Activated naive CD8-positive, alpha-beta T cell treated with anti-CD3 and anti-CD28 coated beads for 36 hours (primary cell): ENCODE data around the gene RBMS1. TPM values are rescaled to one million over a fixed set of nuclear protein-coding genes. Genes with fewer than 3 reads are reported as not detected.

Experiments used
- DNase-seq: peaks from one replicate; pipeline ENCODE4 v3.0.0; 2021
- H3K27ac Mint-ChIP-seq: one replicate; pipeline ENCODE4 v1.8.0; 2022; ENCODE audit warnings: mild to moderate bottlenecking, moderate library complexity, mixed read lengths
- H3K27me3 Mint-ChIP-seq: one replicate; pipeline ENCODE4 v1.8.0; 2022; ENCODE audit warnings: mild to moderate bottlenecking, mixed read lengths
- H3K36me3 Mint-ChIP-seq: one replicate; pipeline ENCODE4 v1.8.0; 2021; ENCODE audit warnings: mild to moderate bottlenecking, mixed read lengths
- H3K4me1 Mint-ChIP-seq: one replicate; pipeline ENCODE4 v1.8.0; 2021; ENCODE audit warnings: mixed read lengths
- H3K4me3 Mint-ChIP-seq: one replicate; pipeline ENCODE4 v1.8.0; 2022; ENCODE audit warnings: mild to moderate bottlenecking, moderate library complexity, mixed read lengths
- H3K9me3 Mint-ChIP-seq: one replicate; pipeline ENCODE4 v1.8.0; 2022; ENCODE audit warnings: mixed read lengths
- total RNA-seq, 2 experiments: library from RNA; stranded (reverse); gene quantifications; one replicate each; pipeline ENCODE4 v1.2.3, GENCODE V29; 2021

The RBMS1 gene
- total RNA-seq, 2 experiments from 2014 or later, result 39.3 to 39.9 TPM

DNA sequence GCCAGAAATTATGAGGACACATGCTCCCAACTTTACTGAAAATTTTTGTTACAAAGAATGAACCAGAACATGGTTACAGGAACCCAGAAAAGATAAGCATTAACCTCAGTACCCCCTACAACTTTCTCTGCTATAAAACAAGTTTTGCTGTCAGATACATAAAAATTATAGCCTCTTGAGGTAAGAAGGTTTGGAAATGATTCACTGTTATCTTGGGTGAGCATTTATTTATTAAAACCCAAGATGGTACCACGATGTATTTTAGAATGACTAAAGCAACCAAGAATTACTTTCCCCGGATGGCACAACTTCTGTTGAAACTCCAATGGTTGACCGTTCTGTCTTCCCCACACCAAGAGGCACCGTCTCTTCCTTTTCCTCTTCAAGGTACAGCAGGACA lies 72.9 kb downstream of the RBMS1 start:
- Mint-ChIP-seq H3K27me3 (no peaks in the 10 kb centered on the region), H3K36me3 (peaks cover 23% of the 10 kb centered on the region), H3K4me3 (no peak overlapping the region), H3K27ac (peak overlapping the region; percentile 47), H3K9me3 (peaks cover 2% of the 10 kb centered on the region), H3K4me1 (peaks cover 68% of the 10 kb centered on the region)
- DNase-seq, result no peak

DNA sequence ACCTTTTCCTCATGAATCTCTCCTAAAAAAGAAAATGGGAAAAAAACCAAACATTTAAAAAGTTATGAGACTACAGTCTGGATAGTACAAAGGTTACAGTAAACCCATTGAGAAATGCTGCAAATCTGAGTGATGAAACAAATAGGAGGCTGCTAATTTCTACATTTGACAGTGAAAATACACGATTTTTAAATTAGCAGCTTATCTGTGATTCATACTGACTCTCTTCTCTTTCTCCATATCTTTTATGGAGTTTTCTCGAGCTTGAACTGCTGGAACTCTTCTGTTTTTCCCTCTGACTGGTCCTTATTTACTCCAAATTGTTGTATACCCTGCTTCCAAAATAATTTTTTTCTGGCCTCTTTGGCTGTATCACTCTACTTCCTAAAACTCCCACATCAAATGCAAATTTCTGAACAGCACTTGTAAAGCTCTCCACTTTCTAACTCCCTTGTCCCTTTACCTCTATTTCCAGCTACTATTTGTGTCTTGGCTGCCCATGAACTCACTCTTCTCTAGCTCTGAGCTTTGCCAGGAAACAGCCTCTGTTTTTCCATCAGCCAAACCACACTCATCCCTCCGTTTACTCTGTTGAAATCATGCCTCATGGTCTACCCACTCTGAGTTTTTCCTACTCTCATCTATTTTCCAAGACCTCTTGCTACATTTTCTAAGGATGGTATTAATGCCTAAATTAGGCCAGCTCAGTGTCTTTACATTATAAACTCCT lies 73.7 kb downstream of the RBMS1 start:
- Mint-ChIP-seq H3K9me3 (peaks cover 2% of the 10 kb centered on the region), H3K36me3 (peaks cover 23% of the 10 kb centered on the region), H3K4me1 (peaks cover 70% of the 10 kb centered on the region), H3K27ac (peak overlapping the region; percentile 47), H3K4me3 (no peak overlapping the region), H3K27me3 (no peaks in the 10 kb centered on the region)
- no peak for DNase-seq

DNA sequence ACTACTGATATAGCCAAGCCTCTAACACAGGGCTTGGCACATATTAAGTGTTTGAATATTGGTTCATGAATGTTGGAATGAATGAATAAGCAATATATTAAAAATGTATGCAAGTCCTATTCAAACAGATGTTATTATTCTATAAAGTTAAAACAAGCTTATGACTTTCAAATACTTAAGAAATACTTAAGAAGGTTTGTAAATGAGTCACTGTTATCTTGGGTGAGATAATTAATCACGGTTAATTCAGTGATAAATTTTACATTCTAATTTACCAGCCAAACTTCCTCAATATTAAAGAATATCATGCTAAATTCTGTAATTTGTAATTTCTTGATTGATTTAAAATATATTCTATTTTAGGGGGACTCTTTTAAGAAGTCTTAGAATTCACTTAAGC lies 74.8 kb downstream of the RBMS1 start:
- H3K9me3 Mint-ChIP-seq, result peaks cover 2% of the 10 kb centered on the region
- no peak for DNase-seq
- no peak overlapping the region for H3K4me3 Mint-ChIP-seq
- H3K36me3 Mint-ChIP-seq, result peaks cover 23% of the 10 kb centered on the region
- H3K4me1 Mint-ChIP-seq, result peaks cover 70% of the 10 kb centered on the region
- H3K27me3 Mint-ChIP-seq, result no peaks in the 10 kb centered on the region
- no peak overlapping the region for H3K27ac Mint-ChIP-seq

DNA sequence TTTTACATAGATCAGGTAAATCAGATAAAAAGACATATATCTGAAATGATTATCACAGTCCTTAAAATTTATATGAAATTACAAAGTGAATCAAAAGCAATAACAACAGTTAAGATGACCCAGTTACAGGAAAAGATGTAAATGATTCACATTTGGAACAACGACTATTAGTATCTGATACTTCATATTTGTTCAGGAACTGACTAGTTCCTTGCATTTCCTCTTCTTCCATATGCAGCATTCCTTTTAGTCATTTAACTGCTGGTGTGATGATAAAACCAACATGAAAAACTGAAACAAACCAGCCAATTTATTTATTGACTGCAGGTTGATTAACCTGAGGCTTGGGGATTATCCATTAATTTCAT lies 75.2 kb downstream of the RBMS1 start:
- Mint-ChIP-seq H3K27me3 (no peaks in the 10 kb centered on the region), H3K27ac (peak overlapping the region; percentile 70), H3K4me1 (peaks cover 66% of the 10 kb centered on the region), H3K36me3 (peaks cover 21% of the 10 kb centered on the region), H3K9me3 (peaks cover 2% of the 10 kb centered on the region), H3K4me3 (no peak overlapping the region)
- no peak for DNase-seq

DNA sequence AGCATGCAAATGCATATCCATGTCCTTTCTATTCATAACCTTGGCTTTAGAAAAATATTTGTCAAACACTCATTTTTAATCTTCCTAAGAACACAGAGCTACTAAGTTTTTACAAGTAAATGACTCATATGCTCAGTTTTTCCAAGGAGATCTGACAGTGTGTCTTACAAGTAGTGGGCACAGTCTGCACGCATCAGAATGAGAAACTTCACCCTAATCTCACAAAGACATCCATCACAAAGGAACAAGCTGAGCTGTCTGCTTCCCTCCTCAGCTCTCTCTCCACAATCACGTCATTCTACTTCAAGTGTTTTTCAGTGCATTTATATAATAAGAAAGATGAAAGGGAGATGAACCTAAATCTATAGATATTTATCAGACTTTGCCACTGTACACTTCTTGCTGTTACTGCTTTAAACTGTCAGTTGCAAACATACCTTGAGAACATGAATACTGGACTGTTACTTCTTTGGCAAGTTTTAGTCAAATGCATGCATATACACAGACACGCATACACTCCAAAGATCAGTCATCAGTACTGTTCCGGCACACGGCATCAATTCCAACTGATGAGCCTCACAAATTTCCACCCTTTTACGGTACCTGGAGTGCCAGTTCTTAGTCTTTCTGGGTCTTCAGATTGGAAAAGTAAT lies 75.7 kb downstream of the RBMS1 start:
- Mint-ChIP-seq H3K36me3 (peaks cover 18% of the 10 kb centered on the region), H3K9me3 (peaks cover 2% of the 10 kb centered on the region), H3K4me1 (peaks cover 67% of the 10 kb centered on the region), H3K4me3 (peak overlapping the region; percentile 38), H3K27me3 (no peaks in the 10 kb centered on the region), H3K27ac (peak overlapping the region; percentile 70)
- peak; percentile 21 for DNase-seq

DNA sequence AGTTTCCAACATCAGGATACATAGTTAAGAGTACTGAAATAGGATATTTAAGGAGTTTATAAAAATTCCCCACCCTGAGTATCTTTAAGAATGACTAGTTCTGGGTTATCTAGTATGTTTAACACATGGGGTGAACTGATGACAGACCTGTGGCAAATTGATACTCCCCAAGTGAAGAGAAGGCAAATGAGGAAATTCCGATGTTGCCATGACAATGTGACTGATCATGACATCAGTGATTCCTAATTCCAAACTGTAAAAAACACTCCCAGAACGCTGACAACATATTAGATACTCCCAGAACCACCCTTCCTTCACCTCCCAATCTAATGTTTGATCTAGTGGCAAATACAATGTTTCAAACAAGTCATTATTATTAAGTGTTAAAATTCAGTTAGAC lies 77.6 kb downstream of the RBMS1 start:
- Mint-ChIP-seq H3K9me3 (no peaks in the 10 kb centered on the region), H3K4me3 (no peak overlapping the region), H3K36me3 (peaks cover 4% of the 10 kb centered on the region), H3K27ac (no peak overlapping the region), H3K27me3 (no peaks in the 10 kb centered on the region), H3K4me1 (peaks cover 71% of the 10 kb centered on the region)
- DNase-seq, result no peak

DNA sequence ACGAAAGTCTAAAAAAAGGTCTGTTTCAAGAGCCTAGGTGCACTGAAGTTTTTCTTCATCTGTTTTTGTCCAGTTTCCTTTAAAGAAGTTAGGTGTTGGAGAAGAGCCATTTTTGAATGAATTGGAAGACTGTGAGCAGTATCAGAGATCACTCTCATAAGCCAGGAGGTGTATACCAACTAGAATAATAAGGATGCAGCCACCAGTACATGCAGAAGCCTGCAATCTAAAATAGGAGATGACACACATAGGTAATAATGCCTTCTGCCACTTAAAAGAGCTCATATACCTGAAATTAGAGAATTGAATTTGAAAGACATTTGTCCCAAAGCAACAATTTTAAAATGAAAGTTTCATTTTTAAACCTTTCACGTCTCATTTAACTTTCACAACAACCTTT lies 81.7 kb downstream of the RBMS1 start:
- H3K27me3 Mint-ChIP-seq, result no peaks in the 10 kb centered on the region
- peaks cover 5% of the 10 kb centered on the region for H3K36me3 Mint-ChIP-seq
- H3K4me3 Mint-ChIP-seq, result peak overlapping the region; percentile 70
- no peaks in the 10 kb centered on the region for H3K9me3 Mint-ChIP-seq
- H3K4me1 Mint-ChIP-seq, result peaks cover 67% of the 10 kb centered on the region
- peak overlapping the region; percentile 86 for H3K27ac Mint-ChIP-seq
- no peak for DNase-seq

DNA sequence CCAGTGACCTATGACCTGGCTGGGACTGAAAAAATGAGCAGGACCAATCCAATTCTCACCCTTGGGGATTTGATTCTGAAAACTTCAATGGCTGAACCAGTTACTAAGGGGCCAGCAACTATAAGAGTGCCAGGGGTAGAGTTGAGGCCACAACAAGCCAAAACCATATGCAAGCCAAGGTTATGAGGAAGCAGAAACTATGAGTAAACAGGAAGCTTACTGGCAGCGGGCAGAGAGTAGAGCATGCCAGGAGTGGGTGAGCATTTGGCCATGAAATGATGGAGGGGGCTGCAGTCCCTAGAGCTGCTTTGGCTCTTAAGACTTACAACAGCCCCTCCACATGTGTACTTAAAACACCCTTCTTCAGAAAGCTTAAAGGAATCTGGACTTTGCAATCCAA lies 82.4 kb downstream of the RBMS1 start:
- peak; percentile 35 for DNase-seq
- Mint-ChIP-seq H3K4me1 (peaks cover 67% of the 10 kb centered on the region), H3K9me3 (no peaks in the 10 kb centered on the region)

DNA sequence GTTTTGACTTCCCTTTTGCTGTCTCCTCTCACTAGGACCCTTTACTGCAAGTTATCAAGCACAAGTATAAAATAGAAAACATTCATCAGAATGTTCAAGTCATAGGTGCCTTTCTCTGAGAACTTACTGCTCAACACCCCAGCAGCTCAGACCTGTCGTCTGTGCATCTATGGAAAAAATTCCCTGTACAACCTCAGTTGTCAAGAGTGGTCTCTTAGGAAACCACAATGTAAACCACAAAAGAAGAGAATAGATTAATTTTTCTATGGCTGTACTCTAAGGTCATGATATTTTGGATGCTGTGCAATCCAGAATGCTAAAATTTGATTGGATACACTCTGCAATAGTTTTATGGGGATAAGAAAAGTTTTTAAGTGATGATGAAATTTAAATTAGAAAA lies 84.1 kb downstream of the RBMS1 start:
- H3K27ac Mint-ChIP-seq, result peak overlapping the region; percentile 1
- peaks cover 5% of the 10 kb centered on the region for H3K36me3 Mint-ChIP-seq
- H3K9me3 Mint-ChIP-seq, result no peaks in the 10 kb centered on the region
- peaks cover 72% of the 10 kb centered on the region for H3K4me1 Mint-ChIP-seq
- no peak for DNase-seq
- H3K27me3 Mint-ChIP-seq, result no peaks in the 10 kb centered on the region
- H3K4me3 Mint-ChIP-seq, result peak overlapping the region; percentile 0

More for the DNA sequence above, 82.4 kb downstream of the RBMS1 start:
- H3K4me3 Mint-ChIP-seq, result peak overlapping the region; percentile 70
- peaks cover 5% of the 10 kb centered on the region for H3K36me3 Mint-ChIP-seq
- no peaks in the 10 kb centered on the region for H3K27me3 Mint-ChIP-seq
- peak overlapping the region; percentile 86 for H3K27ac Mint-ChIP-seq

DNA sequence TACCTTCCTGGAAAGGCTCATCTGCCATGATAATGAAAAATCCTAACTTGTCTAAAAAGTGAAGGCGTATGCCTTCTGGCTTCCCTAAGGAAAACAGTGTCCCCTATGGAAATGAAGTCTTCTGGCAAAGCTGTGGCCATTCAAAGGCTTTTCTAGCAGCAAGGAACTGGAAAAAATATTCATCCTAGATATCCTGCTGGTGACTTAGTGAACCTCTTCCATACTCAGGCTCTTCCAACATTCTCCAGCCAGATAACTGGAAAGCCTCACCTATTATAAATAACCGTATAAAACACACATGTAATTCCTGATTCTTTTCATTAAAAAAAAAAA lies 84.7 kb downstream of the RBMS1 start:
- H3K9me3 Mint-ChIP-seq, result no peaks in the 10 kb centered on the region
- no peaks in the 10 kb centered on the region for H3K27me3 Mint-ChIP-seq
- peaks cover 5% of the 10 kb centered on the region for H3K36me3 Mint-ChIP-seq
- H3K27ac Mint-ChIP-seq, result peak overlapping the region; percentile 94
- DNase-seq, result no peak
- H3K4me3 Mint-ChIP-seq, result peak overlapping the region; percentile 0
- peaks cover 77% of the 10 kb centered on the region for H3K4me1 Mint-ChIP-seq

DNA sequence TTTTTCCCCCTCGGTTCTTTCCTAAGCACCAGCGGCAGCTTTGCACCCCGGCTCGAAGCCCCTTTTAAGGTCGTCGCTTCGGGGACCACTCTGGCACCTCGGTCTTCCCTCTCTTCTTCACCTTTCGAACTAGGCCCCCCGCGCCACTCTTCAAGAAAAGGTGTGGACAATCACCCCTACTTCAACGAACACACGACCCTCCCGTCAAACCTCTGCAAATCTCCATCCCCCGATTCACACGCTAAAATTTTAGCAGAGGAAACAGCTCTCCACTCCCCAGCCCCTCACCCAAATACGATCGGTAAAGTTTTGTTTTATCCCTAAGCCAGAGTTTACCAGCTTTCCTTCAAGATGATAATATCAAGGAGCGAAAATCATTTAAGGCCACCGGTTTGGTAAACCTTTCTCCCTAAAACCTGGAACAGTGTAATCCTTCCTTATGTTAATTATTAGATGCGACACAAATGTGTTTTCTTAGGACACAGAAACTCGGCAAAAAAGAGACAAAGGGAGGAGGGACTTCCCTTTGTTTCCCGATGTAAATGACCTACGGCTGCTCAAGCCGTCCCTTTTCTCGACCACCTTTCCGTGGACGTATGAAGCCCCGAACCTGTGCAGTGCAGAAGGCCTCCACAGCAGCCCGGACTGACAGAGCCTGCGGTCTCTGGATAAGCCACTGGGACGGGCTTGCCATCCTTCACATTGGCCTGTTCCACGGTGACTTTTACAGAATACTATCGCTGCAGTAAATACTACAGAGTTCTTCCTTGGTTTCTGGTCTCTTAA lies 85.2 kb downstream of the RBMS1 start:
- Mint-ChIP-seq H3K27ac (peak overlapping the region; percentile 94), H3K4me1 (peaks cover 83% of the 10 kb centered on the region), H3K4me3 (peak overlapping the region; percentile 85), H3K36me3 (peaks cover 8% of the 10 kb centered on the region), H3K27me3 (no peaks in the 10 kb centered on the region), H3K9me3 (no peaks in the 10 kb centered on the region)
- no peak for DNase-seq

DNA sequence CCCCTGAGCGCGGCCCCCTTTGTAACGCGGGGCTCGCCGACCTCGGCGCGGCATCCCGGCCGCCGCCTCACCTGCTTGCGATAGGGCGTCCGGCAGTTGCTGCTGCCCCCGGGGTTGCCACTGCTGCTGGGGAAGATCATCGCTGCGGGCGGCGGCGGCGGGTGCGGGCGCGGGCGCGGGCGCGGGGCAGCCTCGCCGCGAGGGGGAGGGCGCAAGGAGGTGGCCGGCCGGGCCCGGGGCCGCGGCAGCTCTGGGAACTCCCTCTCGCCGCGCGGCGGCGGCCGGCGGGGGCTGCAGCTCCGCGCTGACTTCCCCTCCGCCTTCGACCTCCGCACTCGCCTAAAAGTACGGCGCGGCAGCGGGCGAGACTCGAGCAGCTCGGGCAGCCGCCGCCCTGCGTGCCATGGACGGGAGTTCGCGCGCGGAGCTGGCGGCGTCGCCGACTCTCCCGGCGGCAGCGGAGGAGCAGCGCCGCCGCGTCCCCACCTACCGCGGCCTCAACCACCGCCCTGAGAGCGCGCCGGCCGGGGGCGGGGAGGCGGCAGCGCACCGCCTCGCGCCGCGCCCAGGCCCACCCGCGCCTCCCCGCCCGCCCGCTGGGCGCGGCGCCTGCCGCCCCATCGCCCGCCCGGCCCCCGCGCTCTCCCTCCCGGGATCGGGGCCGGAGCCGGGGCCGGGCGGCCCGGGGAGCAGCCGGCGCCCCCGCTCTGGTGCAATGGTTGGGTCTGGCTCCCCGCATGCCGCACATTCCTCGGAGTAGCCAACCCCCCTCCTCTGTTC lies 86.0 kb downstream of the RBMS1 start:
- Mint-ChIP-seq H3K27me3 (no peaks in the 10 kb centered on the region), H3K4me1 (peaks cover 83% of the 10 kb centered on the region), H3K4me3 (peak overlapping the region; percentile 93), H3K9me3 (no peaks in the 10 kb centered on the region), H3K36me3 (peaks cover 12% of the 10 kb centered on the region), H3K27ac (peak overlapping the region; percentile 96)
- DNase-seq, result peak; percentile 65

DNA sequence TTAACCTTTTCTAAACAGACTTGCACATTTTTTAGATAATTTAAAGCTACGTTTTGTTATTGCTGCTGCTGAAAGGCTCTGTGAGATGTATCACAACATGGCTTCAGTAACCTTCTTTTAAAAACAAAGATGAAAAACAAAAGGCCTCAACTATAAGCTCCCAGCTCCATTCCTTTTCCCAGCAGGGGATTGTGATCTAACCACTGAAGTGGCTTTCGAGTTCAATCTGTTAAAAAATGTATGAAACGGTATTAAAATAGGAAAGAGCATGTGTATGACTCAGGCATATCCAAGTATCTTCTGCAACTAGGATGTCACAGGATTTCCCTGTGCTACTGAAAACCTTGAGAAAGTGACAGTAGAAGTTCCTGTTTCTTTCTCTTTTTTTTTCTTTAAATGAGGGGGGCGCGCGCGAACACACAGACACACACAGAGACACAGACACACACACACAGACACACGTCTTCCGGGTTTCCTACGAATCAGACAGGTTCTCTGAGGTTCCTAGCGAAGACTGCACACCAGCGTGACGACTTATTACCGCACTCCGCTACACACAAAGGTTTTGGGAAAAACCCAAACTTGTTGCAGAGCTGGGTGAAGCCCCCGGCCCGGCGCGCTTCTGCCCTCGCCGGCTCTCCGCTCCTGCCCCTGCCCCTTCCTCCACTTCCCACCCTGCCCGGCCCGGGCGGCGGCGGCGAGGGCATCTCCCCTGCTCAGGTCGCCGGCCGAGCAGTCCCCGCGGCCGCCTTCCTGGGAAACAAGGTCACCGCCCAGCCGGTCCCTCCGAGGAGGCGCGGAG lies 86.8 kb downstream of the RBMS1 start:
- peak overlapping the region; percentile 96 for H3K27ac Mint-ChIP-seq
- H3K4me1 Mint-ChIP-seq, result peaks cover 83% of the 10 kb centered on the region
- H3K9me3 Mint-ChIP-seq, result no peaks in the 10 kb centered on the region
- H3K36me3 Mint-ChIP-seq, result peaks cover 15% of the 10 kb centered on the region
- H3K27me3 Mint-ChIP-seq, result no peaks in the 10 kb centered on the region
- DNase-seq, result peak; percentile 73
- peak overlapping the region; percentile 93 for H3K4me3 Mint-ChIP-seq
